GM19455 (cell line): ENCODE measurements around the gene GASK1A.

ENCODE experiments used
- ATAC-seq: cut with Tn5 transposase; IDR thresholded peaks from one replicate; pipeline ENCODE4 v1.9.1; 2021; ENCODE audit not compliant: unreplicated experiment

Gene GASK1A

DNA sequence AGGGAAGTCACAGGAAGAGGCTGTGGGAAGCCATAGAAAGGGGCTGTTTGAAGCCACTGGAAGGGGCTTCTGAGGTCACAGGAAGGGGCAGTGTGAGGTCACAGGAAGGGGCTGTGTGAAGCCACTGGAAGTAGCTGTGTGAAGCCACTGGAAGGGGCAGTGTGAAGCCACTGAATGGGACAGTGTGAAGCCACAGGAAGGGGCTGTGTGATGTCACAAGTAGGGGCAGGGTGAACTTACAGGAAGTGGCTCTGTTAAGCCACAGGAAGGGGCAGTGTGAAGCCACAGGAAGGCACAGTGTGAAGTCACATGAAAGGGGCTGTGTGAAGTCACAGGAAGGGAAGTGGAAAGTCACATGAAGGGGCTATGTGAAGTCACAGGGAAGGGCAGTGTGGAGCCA is 33.1 kb downstream of the GASK1A start:
- ATAC-seq, result no peak

DNA sequence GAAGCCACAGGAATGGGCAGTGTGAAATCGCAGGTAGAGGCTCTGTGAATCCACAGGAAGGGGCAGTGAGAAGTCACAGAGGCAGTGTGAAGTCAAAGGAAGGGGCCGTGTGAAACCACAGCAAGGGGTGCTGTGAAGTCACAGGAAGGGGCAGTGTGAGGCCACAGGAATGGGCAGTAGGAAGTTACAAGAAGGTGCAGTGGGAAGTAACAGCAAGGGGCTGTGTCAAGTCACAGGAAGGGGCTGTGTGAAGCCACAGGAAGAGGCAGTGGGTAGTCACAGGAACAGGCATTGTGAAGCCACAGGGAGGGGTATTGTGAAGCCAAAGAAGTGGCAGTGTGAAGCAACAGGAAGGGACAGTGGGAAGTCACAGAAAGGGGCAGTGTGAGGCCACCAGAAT is 34.1 kb downstream of the GASK1A start:
- no peak for ATAC-seq

DNA sequence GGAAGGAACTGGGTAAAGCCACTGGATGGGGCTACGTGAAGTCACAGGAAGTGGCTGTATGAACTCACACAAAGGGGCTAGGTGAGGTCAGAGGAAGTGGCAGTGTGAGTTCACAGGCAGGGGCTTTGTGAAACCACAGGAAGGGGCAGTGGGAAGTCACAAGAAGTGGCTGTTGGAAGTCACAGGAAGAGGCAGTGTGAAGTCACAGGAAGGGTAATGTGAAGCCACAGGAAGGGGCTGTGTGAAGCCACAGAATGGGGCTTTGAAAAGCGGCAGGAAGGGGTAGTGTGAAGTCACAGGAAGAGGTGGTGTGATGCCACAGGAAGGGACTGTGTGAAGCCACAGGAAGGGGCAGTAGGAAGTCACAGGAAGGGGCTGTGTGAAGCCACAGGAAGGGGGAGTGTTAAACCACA is 34.6 kb downstream of the GASK1A start:
- ATAC-seq, result no peak

DNA sequence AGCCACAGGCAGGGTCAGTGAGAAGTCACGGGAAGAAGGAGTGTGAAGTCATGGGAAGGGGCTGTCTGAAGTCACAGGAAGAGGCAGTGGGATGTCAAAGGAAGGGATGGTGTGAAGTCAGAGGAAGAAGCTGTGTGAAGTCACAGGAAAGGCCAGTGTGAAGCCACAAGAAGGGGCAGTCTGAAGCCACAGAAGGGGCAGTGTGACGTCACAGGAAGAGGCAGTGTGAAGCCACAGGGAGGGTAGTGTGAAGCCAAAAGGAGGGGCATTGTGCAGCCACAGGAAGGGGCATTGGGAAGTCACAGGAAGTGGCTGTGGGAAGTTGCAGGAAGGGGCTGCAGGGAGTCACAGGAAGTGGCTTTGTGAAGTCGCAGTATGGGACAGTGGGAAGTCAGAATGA is 35.1 kb downstream of the GASK1A start:
- no peak for ATAC-seq

DNA sequence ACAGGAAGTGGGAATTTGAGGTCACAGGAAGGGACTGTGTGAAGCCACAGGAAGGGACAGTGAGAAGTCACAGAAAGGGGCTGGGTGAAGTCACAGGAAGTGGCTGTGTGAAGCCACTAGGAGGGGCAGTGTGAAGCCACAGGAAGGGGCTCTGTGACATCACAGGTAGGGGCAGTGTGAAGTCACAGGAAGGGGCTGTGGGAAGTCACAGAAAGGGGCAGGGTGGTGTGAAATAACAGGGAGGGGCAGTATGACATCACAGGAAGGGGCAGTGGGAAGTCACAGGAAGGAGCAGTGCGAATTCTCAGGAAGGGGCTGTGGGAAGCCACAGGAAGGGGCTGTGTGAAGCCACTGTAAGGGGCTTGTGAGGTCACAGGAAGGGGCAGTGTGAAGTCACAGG is 35.8 kb downstream of the GASK1A start:
- ATAC-seq, result no peak

DNA sequence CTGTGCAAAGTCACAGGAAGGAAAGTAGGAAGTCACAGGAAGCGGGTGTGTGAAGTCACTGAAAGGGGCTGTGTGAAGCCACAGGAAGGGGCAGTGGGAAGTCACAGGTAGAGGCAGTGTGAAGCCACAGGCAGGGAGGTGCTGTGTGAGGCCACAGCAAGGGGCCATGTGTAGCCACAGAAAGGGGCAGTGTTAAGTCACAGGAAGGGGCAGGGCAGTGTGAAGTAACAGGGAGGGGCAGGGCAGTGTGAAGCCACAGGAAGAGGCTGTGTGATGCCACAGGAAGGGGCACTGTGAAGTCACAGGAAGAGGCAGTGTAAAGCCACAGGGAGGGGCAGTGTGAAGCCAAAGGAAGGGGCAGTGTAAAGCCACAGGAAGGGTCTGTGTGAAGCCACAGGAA is 36.5 kb downstream of the GASK1A start:
- no peak for ATAC-seq

DNA sequence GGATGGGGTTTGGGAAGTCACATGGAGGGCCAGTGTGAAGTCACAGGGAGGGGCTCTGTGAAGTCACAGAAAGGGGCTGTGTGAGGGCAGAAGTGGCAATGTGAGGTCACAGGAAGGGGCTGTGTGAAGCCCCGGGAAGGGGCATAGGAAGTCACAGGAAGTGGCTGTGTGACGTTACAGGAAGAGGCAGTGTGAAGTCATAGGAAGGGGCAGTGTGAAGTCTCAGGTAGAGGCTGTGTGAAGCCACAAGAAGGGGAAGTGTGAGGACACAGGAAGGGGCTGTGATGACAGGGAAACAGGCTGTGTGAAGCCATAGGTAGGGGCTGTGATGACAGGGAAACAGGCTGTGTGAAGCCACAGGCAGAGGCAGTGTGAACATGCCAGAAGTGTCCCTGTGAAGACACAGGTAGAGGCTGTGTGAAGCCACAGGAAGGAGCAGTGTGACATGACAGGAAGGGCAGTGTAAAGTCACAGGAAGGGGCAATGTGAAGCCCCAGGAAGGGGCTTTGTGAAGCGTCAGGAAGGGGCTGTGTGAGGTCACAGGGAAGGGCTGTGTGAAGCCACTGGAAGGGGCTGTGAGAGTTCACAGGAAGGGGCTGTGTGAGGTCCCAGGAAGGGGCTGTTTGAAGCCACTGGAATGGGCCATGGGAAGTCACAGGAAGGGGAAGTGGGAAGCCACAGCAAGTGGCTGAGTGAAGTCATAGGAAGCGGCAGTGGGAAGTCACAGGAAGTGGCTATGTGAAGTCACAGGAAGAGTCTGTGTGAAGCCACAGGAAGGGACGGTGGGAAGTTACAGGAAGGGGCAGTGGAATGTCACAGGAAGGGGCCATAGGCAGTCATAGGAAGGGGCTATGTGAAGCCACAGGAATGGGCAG is 37.1 kb downstream of the GASK1A start:
- ATAC-seq, result no peak

DNA sequence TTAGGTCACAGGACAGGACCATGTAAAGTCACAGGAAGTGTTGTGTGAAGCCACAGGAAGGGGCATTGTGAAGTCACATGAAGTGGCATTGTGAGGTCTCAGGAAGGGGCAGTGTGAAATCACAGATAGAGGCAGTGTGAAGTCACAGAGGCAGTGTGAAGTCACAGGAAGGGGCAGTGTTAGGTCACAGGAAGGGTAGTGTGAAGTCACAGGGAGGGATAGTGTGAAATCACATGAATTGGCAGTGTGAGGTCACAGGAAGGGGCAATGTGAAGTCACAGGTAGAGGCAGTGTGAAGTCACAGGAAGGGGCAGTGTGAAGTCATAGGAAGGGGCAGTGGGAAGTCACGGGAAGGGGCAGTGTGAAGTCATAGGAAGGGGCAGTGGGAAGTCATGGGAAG is 37.9 kb downstream of the GASK1A start:
- no peak for ATAC-seq

DNA sequence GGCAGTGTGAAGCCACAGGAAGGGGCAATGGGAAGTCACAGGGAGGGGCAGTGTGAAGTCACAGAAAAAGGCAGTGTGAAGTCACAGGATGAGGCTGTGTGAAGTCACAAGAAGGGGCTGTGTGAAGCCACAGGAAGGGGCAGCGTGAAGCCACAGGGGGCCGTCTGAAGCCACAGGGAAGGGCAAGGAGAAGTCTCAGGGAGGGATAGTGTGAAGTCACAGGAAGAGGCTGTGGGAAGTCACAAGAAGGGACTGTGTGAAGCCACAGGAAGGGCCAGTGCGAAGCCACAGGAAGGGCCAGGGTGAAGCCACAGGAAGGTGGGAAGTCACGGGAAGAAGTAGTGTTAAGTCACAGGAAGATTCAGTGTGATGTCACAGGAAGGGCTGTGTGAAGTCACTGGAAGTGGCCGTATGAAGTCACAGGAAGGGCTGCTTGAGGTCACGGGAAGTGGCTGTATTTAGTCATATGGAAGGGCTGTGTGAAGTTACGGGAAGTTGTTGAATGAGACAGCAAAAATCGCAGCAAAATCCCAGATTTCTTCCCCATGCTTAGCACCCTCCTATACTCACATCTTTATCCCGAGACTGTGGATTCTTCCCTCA is 38.6 kb downstream of the GASK1A start:
- ATAC-seq, result no peak

DNA sequence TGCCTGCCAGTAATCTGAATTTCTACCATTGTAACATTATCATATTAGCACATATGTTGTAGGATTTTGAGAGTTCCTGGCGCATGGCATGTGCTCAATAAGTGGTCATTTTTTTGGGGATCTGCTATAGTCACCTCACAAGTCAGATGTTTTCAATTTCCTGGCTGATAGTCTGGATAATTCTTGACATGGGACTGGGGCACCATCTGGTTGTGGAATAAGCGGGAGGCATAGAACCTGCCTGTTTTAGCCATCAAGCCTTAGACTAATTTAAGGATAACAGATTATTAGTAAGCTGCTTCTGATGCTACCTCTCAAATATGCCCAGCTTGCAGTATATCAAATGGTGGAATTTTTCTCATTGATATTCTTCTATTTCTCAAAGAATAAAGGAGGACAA is 39.1 kb downstream of the GASK1A start:
- no peak for ATAC-seq

DNA sequence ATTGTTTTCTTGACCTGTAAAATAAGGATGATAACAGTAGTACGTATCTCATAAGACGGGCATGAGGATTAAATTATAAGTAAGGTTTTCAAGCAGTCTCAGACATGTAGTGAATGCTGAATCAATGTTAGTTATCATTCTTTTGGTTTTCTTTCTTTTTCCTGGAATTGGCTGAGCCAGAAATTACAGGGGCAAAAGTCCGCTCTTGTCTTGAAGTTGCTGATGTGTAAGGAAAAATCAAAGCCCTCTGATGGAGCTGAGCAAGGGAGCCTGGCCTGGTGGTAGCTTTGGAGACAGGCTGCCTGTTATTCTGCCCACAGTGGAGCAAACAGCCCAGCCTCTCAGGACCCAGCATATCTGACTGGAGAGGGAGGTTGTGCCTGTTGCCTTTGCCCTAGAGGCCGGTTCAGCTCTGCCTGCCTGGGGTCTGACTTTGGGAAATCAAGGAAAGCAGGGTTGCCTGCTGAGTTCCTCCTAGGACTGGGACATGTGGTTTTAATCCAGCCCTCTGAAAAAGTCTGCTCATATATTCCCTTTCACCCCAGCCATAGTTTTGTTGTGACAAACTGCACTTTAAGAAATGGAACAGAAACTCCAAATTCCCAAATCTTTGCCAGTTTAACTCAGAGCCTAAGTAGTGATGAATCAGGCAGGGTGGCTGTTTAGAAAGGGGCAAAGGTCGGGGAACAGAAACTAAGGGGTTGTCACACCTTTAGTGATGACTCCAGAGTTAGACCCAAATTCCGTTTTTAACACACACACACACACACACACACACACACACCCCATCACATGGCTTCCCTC is 40.1 kb downstream of the GASK1A start:
- ATAC-seq, result no peak

DNA sequence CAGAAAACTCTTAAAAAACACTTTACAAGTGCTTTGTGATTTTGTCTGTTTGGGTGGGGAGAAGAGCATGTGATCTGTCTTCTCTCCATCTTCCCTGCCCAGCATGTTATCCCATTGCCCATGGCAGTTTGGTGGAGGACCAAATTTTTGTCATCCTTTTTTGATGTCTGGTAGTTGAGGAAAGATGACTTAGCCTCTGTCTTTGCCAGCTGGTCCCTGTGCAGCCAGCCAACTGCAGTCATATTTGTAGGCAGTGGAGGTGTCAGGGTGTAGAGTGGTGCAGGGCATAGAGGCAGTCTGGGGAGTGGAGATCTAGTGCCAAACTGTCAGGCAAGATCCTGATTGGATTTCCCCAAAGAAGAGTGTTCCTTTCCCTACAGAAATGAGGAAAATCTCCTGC is 40.7 kb downstream of the GASK1A start:
- ATAC-seq, result no peak

DNA sequence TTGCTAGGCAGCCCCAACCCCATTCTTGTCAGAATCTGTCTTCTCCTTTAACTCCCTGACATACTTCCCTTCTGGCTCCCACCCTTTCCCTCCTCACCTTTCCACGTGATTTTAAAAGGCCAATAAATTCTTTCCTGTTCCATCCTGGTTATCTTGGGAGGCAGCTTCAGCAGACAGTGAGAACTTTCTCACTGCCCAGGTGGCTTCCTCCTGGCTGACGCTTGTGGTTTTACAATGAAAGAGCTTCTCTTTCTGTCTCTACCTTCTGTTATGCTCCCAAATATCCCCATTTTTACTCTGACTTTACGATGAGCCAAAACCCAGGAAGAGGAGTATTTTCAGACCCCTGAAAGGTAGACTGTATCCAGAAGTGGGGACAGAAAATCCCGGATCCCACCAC is 42.1 kb downstream of the GASK1A start:
- ATAC-seq, result no peak

DNA sequence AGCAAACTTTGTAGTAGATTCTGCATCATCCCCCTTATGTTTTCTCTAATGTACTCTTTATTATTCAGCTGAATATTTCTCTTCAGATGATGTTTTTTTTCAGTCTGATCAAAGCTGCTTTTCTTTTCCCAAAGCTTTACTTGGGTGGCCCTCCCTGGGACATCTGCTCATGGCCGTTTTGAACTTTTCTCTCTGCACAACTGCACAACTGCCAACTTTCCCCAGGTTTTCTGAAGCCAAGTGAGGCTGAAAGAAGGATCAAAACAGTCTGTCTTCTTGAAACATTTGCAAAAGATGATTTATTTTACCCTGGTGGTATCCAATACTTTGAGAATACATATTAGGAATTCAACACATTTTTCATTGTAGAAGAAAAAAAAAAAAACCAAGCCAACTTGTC is 43.0 kb downstream of the GASK1A start:
- no peak for ATAC-seq

DNA sequence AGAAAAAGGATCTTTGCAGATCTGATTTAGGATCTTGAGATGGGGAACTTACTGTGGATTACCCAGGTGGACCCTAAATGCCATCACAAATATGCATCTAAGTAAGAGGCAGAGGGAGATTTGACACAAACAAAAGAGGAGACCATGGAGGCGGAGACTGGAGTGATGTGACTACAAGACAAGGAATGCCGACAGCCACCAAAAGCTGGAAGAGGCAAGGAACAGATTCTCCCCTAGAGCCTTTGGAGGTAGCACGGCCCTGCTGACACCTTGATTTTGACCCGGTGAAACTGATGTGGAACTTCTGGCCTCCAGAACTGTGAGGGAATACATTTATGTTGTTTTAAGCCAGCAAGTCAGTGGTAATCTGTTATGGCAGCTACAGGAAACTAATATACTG is 44.0 kb downstream of the GASK1A start:
- no peak for ATAC-seq

DNA sequence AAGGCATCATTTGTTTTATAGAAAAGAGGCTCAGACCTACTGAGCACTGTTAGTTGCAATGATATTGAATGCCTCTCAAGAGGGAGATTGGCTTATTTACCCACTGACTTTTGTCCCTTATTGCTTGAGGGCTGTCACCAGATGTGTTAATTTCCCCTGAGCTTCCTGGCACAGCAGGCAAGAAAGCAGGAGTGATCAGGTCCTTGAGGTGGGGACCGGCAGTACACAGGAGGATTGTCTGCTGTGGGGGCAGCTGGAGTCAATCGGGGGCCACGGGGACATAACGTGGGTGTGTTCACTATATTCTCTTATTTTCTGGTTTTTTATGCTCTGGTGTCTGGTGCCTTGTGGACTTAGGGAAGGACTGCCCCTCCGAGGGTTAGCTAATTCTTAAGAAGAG is 44.6 kb downstream of the GASK1A start:
- no peak for ATAC-seq

DNA sequence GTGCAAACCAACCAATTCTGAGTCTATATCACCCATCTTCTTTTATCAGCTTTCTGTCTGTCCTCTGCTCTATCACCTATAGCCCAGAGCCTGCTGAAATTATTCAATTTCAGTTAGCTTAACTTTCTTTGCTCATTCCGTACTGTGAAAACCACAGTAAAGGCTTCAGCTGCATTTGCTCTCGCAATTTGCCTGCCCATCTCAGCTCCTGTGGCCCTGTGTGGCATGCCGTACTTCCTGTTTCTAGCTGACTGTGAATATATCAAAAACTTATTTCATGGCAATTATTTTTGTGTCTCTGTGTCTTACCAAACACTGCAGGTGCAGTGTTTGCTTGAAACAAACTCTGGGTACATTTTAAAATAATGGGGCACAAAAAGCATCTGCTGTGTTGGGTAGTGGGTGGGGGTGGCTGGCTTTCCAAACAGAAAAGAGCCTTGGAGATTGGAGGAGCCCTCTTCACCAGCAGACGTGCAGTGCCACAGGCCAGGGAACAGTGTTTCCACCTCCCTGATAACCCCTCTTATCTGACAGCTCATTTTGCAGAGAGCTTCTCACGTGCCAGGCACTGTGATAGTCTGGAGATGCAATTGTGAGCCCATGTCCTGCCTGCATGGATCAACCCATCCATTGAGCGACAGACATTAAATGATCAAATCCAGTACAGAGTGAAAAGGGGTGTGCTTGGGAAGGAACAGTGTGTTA is 45.2 kb downstream of the GASK1A start:
- no peak for ATAC-seq

DNA sequence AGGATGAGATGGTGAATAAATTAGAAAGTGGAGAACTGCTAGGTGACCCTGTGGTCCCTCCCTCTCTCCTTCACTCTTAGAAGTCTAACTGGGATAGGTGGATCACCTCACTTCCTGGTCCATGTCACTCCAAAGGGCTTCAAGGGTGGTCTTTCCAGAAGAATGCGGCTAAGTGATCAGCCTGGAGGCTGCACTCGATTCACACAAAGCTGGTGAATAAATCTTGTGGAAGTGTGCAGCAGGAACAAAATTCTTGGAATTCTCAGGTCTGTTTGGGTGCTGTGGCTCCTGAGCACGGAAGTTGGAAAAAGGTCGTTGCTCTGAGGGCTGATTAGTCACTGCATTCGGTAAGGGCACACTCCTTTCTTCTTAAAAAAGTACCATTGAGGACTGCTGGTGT is 46.3 kb downstream of the GASK1A start:
- no peak for ATAC-seq

DNA sequence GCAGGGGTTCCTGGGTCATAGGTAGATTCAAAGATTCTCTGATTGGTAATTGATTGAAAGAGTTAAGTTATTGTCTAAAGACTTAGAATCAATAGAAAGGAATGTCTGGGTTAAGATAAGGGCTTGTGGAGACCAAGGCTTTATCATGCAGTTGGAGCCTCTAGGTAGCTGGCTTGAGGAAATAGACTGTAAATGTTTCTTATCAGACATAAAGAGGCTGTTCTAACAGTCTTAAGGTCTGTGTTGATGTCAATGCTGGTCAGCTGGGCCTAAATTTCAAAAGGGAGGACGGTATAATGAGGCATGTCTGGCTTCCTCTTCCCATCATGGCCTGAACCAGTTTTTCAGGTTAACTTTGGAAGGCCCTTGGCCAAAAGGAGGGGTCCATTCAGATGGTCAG is 48.9 kb downstream of the GASK1A start:
- ATAC-seq, result no peak

DNA sequence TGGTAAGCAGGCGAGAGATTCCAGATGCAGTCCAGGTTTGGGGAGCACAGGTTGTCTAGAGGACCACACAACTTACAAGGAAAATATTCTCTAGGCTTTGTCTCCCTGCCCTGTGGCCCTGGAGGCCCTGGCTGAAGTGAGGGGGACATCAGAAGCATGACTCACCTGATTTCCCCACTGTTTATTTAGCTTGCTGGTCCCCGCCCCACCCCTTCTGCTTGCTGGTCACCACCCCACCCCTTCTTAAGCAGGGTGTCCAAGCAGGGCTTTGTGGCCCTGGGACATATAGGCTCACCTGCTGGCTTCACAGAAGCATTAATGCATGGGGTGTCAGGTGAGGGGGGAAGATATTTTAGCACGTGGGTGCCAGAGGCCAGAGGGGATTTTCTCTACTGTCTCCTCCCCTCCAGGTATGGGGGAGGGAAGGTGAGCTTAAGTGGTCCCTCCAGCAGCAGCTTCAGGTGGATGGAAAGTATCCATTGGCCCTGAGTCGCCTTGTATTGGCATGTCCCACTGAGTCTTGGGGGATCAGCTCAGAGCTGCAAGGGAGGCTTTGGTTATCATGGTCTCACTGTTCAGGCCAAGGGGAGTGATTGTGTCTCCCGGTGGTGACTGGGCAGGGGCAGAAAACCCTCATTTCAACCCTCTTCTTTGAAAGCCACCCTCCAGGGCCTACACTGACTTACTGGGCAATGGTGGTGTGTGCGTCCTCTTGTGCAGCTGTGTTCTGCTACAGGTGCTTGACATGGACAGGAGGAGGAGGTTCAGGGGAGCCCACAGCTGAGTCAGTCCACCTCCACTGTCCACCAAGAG is 49.8 kb downstream of the GASK1A start:
- no peak for ATAC-seq
